SK-N-SH treated with all-trans-retinoic acid at 6 μM for 48 hours (cell line): ENCODE data around the gene PRKCE.

Experiments
- ATAC-seq: fragments of 200-7000 bp; cut with Tn5 transposase; 3 replicates; pipeline ENCODE4 v1.9.1; 2020; ENCODE audit warnings: mild to moderate bottlenecking, moderate library complexity
- ARNTL ChIP-seq: fragments of 450-650 bp; formaldehyde crosslinking; IDR thresholded peaks from 2 replicates; pipeline ENCODE4 v1.5.0; 2020; ENCODE audit warnings: low read depth, mild to moderate bottlenecking, moderate library complexity, borderline replicate concordance
- BACH2 ChIP-seq: fragments of 250-450 bp; sonication (Bioruptor Pico); IDR thresholded peaks from 2 replicates; pipeline ENCODE4 v1.9.0; 2021; ENCODE audit warnings: mild to moderate bottlenecking, borderline replicate concordance
- CREB5 ChIP-seq: fragments of 250-450 bp; sonication (Bioruptor Pico); IDR thresholded peaks from 2 replicates; pipeline ENCODE4 v1.5.1; 2020; ENCODE audit warnings: low read depth, mild to moderate bottlenecking, moderate library complexity
- CSDC2 ChIP-seq: fragments of 250-450 bp; sonication (Bioruptor Pico); IDR thresholded peaks from 2 replicates; pipeline ENCODE4 v1.5.0; 2020; ENCODE audit warnings: mild to moderate bottlenecking, moderate library complexity
- ESRRG ChIP-seq: fragments of 250-450 bp; sonication (Bioruptor Pico); IDR thresholded peaks from 2 replicates; pipeline ENCODE4 v1.6.1; 2021; ENCODE audit warnings: mild to moderate bottlenecking
- GLIS3 ChIP-seq: fragments of 250-450 bp; sonication (Bioruptor Pico); IDR thresholded peaks from 2 replicates; pipeline ENCODE4 v1.5.0; 2020; ENCODE audit warnings: mild to moderate bottlenecking, moderate library complexity
- ISL1 ChIP-seq: fragments of 250-450 bp; sonication (Bioruptor Pico); IDR thresholded peaks from 2 replicates; pipeline ENCODE4 v2.1.2; 2022; ENCODE audit warnings: mild to moderate bottlenecking, moderate library complexity
- OSR1 ChIP-seq: fragments of 250-450 bp; sonication (Bioruptor Pico); IDR thresholded peaks from 2 replicates; pipeline ENCODE4 v1.8.0; 2022; ENCODE audit warnings: moderate library complexity, mild to moderate bottlenecking, inconsistent platforms
- PATZ1 ChIP-seq: fragments of 250-450 bp; sonication (Bioruptor Pico); IDR thresholded peaks from 2 replicates; pipeline ENCODE4 v1.8.0; 2020; ENCODE audit warnings: mild to moderate bottlenecking, moderate library complexity, borderline replicate concordance
- POU6F1 ChIP-seq: fragments of 250-450 bp; sonication (Bioruptor Pico); IDR thresholded peaks from 2 replicates; pipeline ENCODE4 v1.8.0; 2021; ENCODE audit warnings: low read depth, mild to moderate bottlenecking, moderate library complexity, borderline replicate concordance
- PPARA ChIP-seq: fragments of 250-450 bp; sonication (Bioruptor Pico); IDR thresholded peaks from 2 replicates; pipeline ENCODE4 v1.5.0; 2020; ENCODE audit warnings: mild to moderate bottlenecking, borderline replicate concordance
- RARB ChIP-seq: fragments of 250-450 bp; sonication (Bioruptor Pico); IDR thresholded peaks from 2 replicates; pipeline ENCODE4 v1.8.0; 2021; ENCODE audit warnings: mild to moderate bottlenecking, moderate library complexity
- SNAI2 ChIP-seq: fragments of 250-450 bp; sonication (Bioruptor Pico); IDR thresholded peaks from 2 replicates; pipeline ENCODE4 v1.5.0; 2020; ENCODE audit warnings: mild to moderate bottlenecking, moderate library complexity
- TCF4 ChIP-seq: fragments of 250-450 bp; sonication (Bioruptor Pico); IDR thresholded peaks from 2 replicates; pipeline ENCODE4 v1.8.0; 2021; ENCODE audit warnings: mild to moderate bottlenecking, moderate library complexity, borderline replicate concordance
- TOX ChIP-seq: fragments of 250-450 bp; sonication (Bioruptor Pico); IDR thresholded peaks from 2 replicates; pipeline ENCODE4 v1.8.0; 2021; ENCODE audit warnings: mild to moderate bottlenecking, moderate library complexity, borderline replicate concordance
- TSHZ2 ChIP-seq: fragments of 250-450 bp; sonication (Bioruptor Pico); IDR thresholded peaks from 2 replicates; pipeline ENCODE4 v1.5.0; 2020; ENCODE audit warnings: mild to moderate bottlenecking, moderate library complexity
- ZC3H10 ChIP-seq: fragments of 250-450 bp; sonication (Bioruptor Pico); IDR thresholded peaks from 2 replicates; pipeline ENCODE4 v1.5.1; 2021; ENCODE audit warnings: mild to moderate bottlenecking, moderate library complexity
- ZFP3 ChIP-seq: fragments of 250-450 bp; sonication (Bioruptor Pico); IDR thresholded peaks from 2 replicates; pipeline ENCODE4 v1.5.0; 2020; ENCODE audit warnings: mild to moderate bottlenecking, moderate library complexity
- ZFP30 ChIP-seq: fragments of 450-650 bp; formaldehyde crosslinking; IDR thresholded peaks from 2 replicates; pipeline ENCODE4 v1.5.0; 2022; ENCODE audit warnings: mild to moderate bottlenecking, moderate library complexity
- ZNF565 ChIP-seq: fragments of 450-650 bp; formaldehyde crosslinking; conservative IDR thresholded peaks from 2 replicates; pipeline ENCODE4 v1.5.0; 2020; ENCODE audit warnings: low read depth, mild to moderate bottlenecking, moderate library complexity
- ZNF70 ChIP-seq: fragments of 450-650 bp; formaldehyde crosslinking; IDR thresholded peaks from 2 replicates; pipeline ENCODE4 v1.5.0; 2020; ENCODE audit warnings: mild to moderate bottlenecking, moderate library complexity
- ZNF8 ChIP-seq: fragments of 450-650 bp; formaldehyde crosslinking; IDR thresholded peaks from 2 replicates; pipeline ENCODE4 v1.5.0; 2020; ENCODE audit warnings: mild to moderate bottlenecking, moderate library complexity

The PRKCE gene

GRCh38 chr2:45707661-45708060 is 56.2 kb downstream of the PRKCE start:
- no peak for ATAC-seq
- TF ChIP-seq ZC3H10 (CRISPR knock-in tag) (no peak), ARNTL (CRISPR knock-in tag) (no peak)

GRCh38 chr2:45708501-45708900 is 57.0 kb downstream of the PRKCE start:
- ATAC-seq, result no peak
- no peak for TF ChIP-seq CSDC2 (CRISPR knock-in tag)
- TF ChIP-seq OSR1 (CRISPR knock-in tag), result no peak
- no peak for TF ChIP-seq TOX (CRISPR knock-in tag)
- TF ChIP-seq POU6F1 (CRISPR knock-in tag), result no peak
- TF ChIP-seq PPARA (CRISPR knock-in tag), result no peak
- TF ChIP-seq BACH2 (CRISPR knock-in tag), result no peak
- TF ChIP-seq ARNTL (CRISPR knock-in tag), result no peak

GRCh38 chr2:45709137-45709536 is 57.7 kb downstream of the PRKCE start:
- TF ChIP-seq TCF4 (CRISPR knock-in tag) (no peak), PPARA (CRISPR knock-in tag) (no peak), ZFP3 (CRISPR knock-in tag) (no peak), TOX (CRISPR knock-in tag) (no peak), BACH2 (CRISPR knock-in tag) (no peak), TSHZ2 (CRISPR knock-in tag) (no peak), CSDC2 (CRISPR knock-in tag) (no peak), RARB (CRISPR knock-in tag) (no peak), ESRRG (CRISPR knock-in tag) (no peak), ZNF70 (CRISPR knock-in tag) (no peak), SNAI2 (CRISPR knock-in tag) (no peak), GLIS3 (CRISPR knock-in tag) (no peak), PATZ1 (CRISPR knock-in tag) (no peak), ZNF8 (no peak), ISL1 (CRISPR knock-in tag) (no peak), CREB5 (CRISPR knock-in tag) (no peak)
- no peak for ATAC-seq

- peak; percentile 37; the same call in 1 of the 3 replicates for ATAC-seq
- no peak for TF ChIP-seq ZNF70 (CRISPR knock-in tag)
Measured at GRCh38 chr2:45710468-45710867, 59.0 kb downstream of the PRKCE start.

- no peak for ATAC-seq
Measured at GRCh38 chr2:45711224-45711623, 59.7 kb downstream of the PRKCE start.

More at GRCh38 chr2:45711224-45711623, 59.7 kb downstream of the PRKCE start:
- TF ChIP-seq ESRRG (CRISPR knock-in tag) (no peak), OSR1 (CRISPR knock-in tag) (no peak), RARB (CRISPR knock-in tag) (no peak), BACH2 (CRISPR knock-in tag) (no peak), ARNTL (CRISPR knock-in tag) (no peak), CSDC2 (CRISPR knock-in tag) (no peak), CREB5 (CRISPR knock-in tag) (no peak), ZFP30 (CRISPR knock-in tag) (no peak), SNAI2 (CRISPR knock-in tag) (no peak), TOX (CRISPR knock-in tag) (no peak), ZNF70 (CRISPR knock-in tag) (no peak), TCF4 (CRISPR knock-in tag) (no peak), POU6F1 (CRISPR knock-in tag) (no peak), ZFP3 (CRISPR knock-in tag) (no peak), ZNF565 (CRISPR knock-in tag) (no peak)
